ENCODE results near the gene TSPYL1.

GRCh38 chr6:116328528-116328903 lies 48.8 kb upstream of the TSPYL1 start:
- no peak for TF ChIP-seq GATA2 (IDR thresholded peaks at IDR 0.05; ENCODE audit: low read depth, low read length)
- TF ChIP-seq GATA3 (IDR thresholded peaks at IDR 0.05; ENCODE audit: low read depth, low read length), result no peak
